Measurements from ENCODE around the gene ZNF839.

ZNF839 gene

DNA sequence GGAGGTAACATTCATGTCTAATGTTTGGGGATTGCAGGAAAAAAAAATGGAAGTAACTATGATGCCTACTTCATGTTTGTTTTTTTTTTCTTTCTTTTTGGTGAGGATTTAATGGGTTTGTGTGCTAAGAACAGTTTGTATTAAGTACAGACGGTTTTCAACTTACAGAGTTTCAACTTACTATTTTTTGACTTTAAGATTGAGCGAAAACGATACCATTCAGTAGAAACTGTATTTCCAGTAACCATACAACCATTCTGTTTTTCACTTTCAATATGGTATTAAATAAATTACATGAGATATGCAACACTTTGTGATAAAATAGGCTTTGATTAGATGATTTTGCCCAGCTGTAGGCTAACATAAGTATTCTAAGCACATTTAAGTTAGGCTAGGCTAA, 53.6 kb downstream of the ZNF839 start:
- Histone ChIP-seq H3K27me3 (ENCODE audit: insufficient read depth, poor library complexity, severe bottlenecking) (no peaks in the 10 kb centered on the region), H3K9me3 (ENCODE audit: severe bottlenecking) (no peaks in the 10 kb centered on the region), H3K27ac (ENCODE audit: poor library complexity, severe bottlenecking) (no peak overlapping the region), H3K4me3 (ENCODE audit: severe bottlenecking) (no peak overlapping the region), H3K36me3 (ENCODE audit: low read depth) (peaks cover 23% of the 10 kb centered on the region), H3K4me1 (ENCODE audit: insufficient read depth, poor library complexity, severe bottlenecking) (no peaks in the 10 kb centered on the region)
- DNase-seq (ENCODE audit: low spot score): no peak
- no peak for ATAC-seq (ENCODE audit: low read depth)
- TF ChIP-seq CTCF (IDR thresholded peaks at IDR 0.05; ENCODE audit: poor library complexity, severe bottlenecking): no peak

DNA sequence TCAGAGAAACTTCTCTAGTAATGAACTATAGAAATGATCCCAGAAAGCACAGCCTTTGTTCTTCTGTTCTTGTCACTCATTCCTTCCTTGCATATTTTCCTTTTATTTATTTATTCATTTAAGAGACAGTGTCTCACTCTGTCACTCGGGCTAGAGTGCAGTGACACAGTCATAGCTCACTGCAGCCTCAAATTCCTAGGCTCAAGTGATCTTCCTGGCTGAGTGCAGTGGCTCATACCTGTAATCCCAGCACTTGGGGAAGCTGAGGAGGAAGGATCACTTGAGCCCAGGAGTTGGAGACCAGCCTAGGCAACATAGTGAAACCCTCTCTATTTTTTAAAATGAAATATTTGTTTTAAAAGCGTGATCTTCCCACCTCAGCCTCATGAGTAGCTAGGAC, 54.7 kb downstream of the ZNF839 start:
- no peak for TF ChIP-seq CTCF (IDR thresholded peaks at IDR 0.05; ENCODE audit: poor library complexity, severe bottlenecking)
- Histone ChIP-seq H3K36me3 (ENCODE audit: low read depth) (peaks cover 31% of the 10 kb centered on the region), H3K4me3 (ENCODE audit: severe bottlenecking) (no peak overlapping the region), H3K27me3 (ENCODE audit: insufficient read depth, poor library complexity, severe bottlenecking) (no peaks in the 10 kb centered on the region), H3K9me3 (ENCODE audit: severe bottlenecking) (no peaks in the 10 kb centered on the region), H3K27ac (ENCODE audit: poor library complexity, severe bottlenecking) (no peak overlapping the region), H3K4me1 (ENCODE audit: insufficient read depth, poor library complexity, severe bottlenecking) (no peaks in the 10 kb centered on the region)
- DNase-seq (ENCODE audit: low spot score) (no peak), ATAC-seq (ENCODE audit: low read depth) (no peak)

DNA sequence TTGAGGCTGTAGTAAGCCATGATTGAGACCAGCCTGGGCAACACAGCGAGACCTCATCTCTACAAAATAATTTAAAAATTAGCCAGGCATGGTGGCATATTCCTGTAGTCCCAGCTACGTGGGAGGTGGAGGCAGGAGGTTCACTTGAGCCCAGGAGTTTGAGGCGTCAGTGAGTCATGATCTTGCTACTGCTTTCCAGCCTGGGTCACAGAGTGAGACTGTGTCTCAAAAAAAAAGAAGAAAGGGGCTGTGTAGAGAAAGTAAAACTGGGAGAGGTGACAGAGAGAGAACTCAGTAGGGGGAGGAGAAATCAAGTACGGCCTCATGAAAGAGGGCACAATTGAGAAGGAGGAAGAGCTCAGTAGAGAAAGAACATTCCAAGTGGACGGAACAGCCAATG, 55.6 kb downstream of the ZNF839 start:
- no peaks in the 10 kb centered on the region for H3K4me1 ChIP-seq (ENCODE audit: insufficient read depth, poor library complexity, severe bottlenecking)
- DNase-seq (ENCODE audit: low spot score) (no peak), ATAC-seq (ENCODE audit: low read depth) (no peak)
- no peaks in the 10 kb centered on the region for H3K9me3 ChIP-seq (ENCODE audit: severe bottlenecking)
- TF ChIP-seq CTCF (IDR thresholded peaks at IDR 0.05; ENCODE audit: poor library complexity, severe bottlenecking): no peak
- H3K27ac ChIP-seq (ENCODE audit: poor library complexity, severe bottlenecking): no peak overlapping the region
- H3K36me3 ChIP-seq (ENCODE audit: low read depth): peaks cover 31% of the 10 kb centered on the region
- no peaks in the 10 kb centered on the region for H3K27me3 ChIP-seq (ENCODE audit: insufficient read depth, poor library complexity, severe bottlenecking)
- H3K4me3 ChIP-seq (ENCODE audit: severe bottlenecking): no peak overlapping the region

GRCh38 chr14:102377696-102378095, 58.1 kb downstream of the ZNF839 start:
- Histone ChIP-seq H3K36me3 (ENCODE audit: low read depth) (peaks cover 39% of the 10 kb centered on the region), H3K9me3 (ENCODE audit: severe bottlenecking) (no peaks in the 10 kb centered on the region), H3K4me3 (ENCODE audit: severe bottlenecking) (no peak overlapping the region), H3K4me1 (ENCODE audit: insufficient read depth, poor library complexity, severe bottlenecking) (no peaks in the 10 kb centered on the region), H3K27ac (ENCODE audit: poor library complexity, severe bottlenecking) (no peak overlapping the region), H3K27me3 (ENCODE audit: insufficient read depth, poor library complexity, severe bottlenecking) (no peaks in the 10 kb centered on the region)
- DNase-seq (ENCODE audit: low spot score): no peak
- ATAC-seq (ENCODE audit: low read depth): no peak
- TF ChIP-seq CTCF (IDR thresholded peaks at IDR 0.05; ENCODE audit: poor library complexity, severe bottlenecking): no peak

DNA sequence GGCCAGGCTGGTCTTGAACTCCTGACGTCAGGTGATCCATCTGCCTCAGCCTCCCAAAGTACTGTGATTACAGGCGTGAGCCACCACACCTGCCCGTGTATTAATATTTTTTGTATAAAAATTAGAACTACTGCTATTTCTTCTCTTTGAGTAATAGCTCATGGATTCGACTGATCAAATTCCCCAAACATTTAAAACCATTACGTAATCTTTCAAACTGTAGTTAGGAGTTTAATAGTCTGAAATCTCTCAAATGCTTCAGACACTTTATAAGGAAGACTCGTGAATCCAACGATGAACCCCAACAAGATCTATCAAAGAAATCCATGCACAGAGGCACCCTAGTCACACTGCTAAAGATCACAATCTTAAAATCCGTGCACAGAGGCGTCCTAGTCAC, 59.3 kb downstream of the ZNF839 start:
- H3K9me3 ChIP-seq (ENCODE audit: severe bottlenecking): no peaks in the 10 kb centered on the region
- ATAC-seq (ENCODE audit: low read depth): no peak
- H3K27ac ChIP-seq (ENCODE audit: poor library complexity, severe bottlenecking): no peak overlapping the region
- H3K4me3 ChIP-seq (ENCODE audit: severe bottlenecking): no peak overlapping the region
- no peaks in the 10 kb centered on the region for H3K27me3 ChIP-seq (ENCODE audit: insufficient read depth, poor library complexity, severe bottlenecking)
- TF ChIP-seq CTCF (IDR thresholded peaks at IDR 0.05; ENCODE audit: poor library complexity, severe bottlenecking): no peak
- H3K4me1 ChIP-seq (ENCODE audit: insufficient read depth, poor library complexity, severe bottlenecking): no peaks in the 10 kb centered on the region
- peaks cover 39% of the 10 kb centered on the region for H3K36me3 ChIP-seq (ENCODE audit: low read depth)
- DNase-seq (ENCODE audit: low spot score): no peak
